Astrocyte (in vitro differentiated cells and primary cell): ENCODE results near the gene EFS.

Source experiments
- CTCF ChIP-seq: IDR thresholded peaks from 2 replicates; pipeline ENCODE4 v1.5.1; 2011; ENCODE audit warnings: low read depth, mild to moderate bottlenecking, inconsistent platforms, low read length, moderate library complexity; ENCODE audit not compliant: insufficient read depth
- EZH2 ChIP-seq: IDR thresholded peaks from 2 replicates; pipeline ENCODE4 v1.6.1; 2012; ENCODE audit warnings: mild to moderate bottlenecking, low read length, inconsistent platforms; ENCODE audit not compliant: insufficient read depth

- no peak for TF ChIP-seq CTCF
- TF ChIP-seq EZH2 = no peak
Measured at GRCh38 chr14:23381871-23382270, 16.9 kb upstream of the EFS start.
